GM18909 (cell line): ENCODE results near the gene SLC9A5.

Experiments
- ATAC-seq: cut with Tn5 transposase; IDR thresholded peaks from one replicate; pipeline ENCODE4 v1.9.1; 2021; ENCODE audit warnings: mild to moderate bottlenecking; ENCODE audit not compliant: unreplicated experiment, poor library complexity

The SLC9A5 gene

DNA sequence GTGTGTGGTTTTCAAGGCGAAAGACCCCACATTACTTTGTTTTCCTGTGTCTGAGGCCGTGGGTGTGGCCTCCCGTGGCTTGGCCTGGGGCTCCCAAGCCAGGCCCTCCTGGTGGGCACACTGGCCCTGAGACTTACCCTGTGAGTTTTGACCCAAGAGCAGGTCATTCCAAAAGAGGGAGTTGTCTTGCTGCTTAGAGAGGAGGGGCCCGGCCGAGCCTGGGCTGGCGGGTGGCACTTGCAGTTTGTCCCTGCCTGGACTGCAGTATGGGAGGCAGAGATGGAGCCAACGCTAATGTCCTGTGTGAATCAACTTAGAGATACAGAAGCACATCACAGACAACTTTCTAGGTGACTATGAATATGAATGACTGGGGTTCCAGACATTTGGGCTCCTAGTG lies 53.3 kb downstream of the SLC9A5 start:
- ATAC-seq: no peak

DNA sequence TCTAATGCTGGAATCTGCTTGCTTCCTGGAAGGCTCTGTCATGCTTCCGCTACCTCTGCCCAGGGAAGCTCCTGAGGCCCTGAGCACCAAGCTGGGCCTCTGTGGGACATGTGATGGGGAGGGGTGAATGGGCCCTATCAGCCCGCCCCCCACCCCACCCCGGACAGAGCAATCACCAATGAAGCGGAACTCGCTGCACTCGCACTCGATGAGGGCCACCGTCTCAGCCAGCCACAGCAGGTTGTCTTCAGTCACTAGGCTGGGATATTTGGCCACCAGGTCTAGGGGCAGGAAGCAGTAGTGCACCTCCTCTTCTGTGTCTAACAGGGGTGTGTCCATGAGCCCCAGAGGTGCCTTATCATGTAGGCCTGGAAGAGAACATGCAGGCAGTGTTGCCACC lies 54.2 kb downstream of the SLC9A5 start:
- no peak for ATAC-seq

DNA sequence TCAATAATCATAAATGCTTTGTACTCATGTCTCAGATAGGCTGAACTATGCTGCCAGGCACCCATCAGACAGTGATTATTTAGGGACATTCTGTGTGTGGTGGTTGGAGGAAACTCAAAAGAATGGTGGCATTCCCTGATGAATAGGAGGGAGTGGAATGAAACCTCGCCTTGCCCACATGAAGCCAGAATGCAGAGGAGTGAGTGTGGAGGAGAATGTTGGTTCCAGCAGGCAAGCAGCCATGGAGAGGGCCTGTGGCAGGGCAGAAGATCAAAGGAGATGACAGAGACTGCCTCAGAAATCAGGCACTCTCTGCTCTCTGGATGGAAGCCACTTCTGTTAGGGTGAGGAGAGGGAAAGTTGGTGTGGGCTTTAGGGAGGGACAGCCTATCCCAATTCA lies 55.2 kb downstream of the SLC9A5 start:
- ATAC-seq: no peak

DNA sequence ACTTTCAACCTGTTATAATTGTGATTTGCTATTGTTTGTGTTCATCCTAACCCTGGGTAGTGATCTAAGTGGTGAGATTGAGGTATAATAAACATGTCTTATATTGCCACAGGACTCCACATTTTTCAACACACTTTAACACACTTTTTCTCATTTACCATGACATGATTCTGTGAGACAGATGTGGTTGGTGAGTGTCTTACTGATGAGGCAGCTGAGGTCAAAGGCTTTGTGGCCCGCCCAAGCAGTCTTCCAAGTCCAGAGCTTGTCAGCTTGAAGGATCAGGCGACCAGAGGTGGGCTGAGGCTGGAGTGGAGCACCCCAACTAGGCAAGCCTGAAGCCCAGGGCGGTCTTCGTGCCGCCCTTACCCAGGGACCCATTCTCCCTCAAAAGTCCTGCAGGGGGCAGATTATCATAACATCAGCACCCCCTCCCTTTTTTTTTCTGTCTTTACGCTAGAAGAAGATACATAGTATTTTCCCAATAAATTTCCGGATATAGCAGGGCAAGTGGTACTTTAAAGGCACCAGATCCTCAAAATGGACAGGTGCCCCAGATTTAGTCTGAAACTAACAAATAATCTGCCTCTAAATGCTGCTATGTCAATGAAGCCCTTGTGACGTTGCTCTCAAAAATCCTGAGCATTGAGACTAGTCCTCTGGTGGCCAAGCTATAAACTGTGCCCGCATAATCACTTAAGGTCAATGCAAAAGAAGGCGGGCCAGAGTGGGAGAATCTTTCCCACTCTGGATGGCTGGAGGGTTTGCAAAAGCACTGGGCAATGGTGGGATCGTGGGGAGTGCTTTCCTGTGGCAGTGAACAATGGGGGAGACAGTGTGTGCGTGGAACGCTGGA lies 56.7 kb downstream of the SLC9A5 start:
- no peak for ATAC-seq

DNA sequence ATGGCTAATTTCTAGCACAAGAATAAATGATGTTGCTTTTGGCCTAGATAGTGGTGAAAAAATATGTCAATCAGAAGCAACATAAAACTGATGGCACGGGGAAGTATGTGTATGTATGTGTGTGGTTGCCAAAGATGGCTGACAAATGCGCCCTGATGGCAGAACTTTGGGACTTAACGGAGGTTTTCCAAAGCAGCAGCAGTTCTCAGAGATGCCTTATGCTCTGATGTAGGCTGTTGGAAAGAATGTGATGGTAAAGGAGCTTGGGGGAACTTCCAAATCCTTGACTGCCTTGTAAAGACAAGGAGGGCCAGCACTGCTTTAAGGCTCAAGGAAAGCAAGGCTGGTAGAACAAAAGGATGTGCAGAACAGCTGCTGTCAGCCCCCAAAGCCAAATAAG lies 61.8 kb downstream of the SLC9A5 start:
- no peak for ATAC-seq

DNA sequence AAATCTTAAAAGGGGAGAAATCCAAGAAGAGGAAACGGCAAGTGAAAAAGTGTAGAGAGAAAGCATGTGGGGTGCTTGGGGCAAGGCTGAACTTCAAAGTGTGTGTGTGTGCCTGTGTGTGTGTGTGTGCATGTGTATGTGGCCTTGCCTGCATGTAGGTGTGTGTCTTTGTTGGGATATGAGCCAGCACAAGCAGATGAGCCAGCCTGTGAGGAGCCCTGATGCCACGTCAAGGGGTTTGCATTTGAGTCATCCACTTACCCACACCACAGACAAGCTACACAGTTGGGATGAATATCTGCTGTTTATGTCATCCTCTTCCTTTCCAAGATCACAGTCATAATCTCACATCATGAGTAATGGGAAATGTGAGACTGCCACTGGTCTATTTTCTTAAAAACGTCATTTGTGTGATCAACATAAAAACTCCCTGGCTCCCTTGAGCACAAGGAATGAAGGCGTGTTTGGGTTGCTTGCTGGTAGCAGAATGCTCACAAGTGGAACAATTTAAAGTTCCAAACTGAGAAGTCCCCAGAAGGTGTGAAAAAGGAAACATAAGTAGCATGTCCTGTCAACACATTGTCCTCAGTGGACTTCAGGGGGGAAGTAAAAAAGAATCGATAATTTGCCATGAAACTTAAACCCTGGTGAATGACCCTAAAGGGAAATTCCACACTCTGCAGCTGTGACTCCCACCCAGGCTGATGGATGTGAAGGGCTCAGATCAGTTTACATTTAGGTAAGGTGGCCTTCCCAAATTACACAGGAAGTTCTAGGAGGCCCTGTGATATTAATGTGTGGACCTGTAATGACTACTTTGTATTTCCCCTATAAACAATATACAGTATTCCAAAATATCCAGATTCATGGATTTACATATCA lies 63.1 kb downstream of the SLC9A5 start:
- peak; percentile 82 for ATAC-seq

DNA sequence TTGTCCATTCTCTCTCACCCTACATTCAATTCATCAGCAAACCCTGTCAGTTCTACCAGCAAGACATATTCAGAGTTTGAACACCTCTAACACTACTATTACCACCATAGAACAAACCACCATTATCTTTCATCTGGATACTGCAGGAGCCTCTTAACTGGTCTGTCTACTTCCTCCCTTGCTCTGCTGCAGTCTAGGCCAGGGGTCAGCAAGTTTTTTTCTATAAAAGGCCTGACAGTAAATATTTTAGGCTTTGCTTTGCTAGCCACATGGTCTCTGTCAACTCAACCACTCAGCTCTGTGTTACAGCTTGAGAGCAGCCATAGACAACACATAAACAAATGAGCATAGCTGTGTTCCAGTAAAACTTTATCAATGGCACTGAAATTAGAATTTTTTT lies 63.9 kb downstream of the SLC9A5 start:
- no peak for ATAC-seq

DNA sequence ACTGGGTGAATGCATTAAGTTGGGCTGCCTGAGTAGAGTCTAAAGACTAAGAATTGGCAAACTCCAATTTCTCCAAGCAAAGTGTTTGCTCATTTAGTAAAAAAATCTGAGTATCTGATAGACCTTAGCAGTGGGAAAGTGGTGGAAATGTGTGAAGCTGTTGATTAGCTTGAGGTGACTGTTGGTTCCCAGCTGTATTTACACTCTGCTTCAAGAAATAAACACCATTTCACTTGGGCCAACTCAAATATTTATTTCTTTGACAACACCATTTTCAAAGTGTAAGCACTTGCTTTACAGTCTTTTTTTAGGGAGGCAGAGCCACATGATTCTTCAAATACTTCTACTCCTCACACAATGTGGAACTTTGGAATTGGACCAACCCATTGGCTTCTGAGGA lies 69.1 kb downstream of the SLC9A5 start:
- no peak for ATAC-seq
